Suppressor macrophage treated with lipopolysaccharide for 1 hour (primary cell): Measurements from ENCODE around the gene BMPR1A.
"Not testable (repeated sequence)": the region's sequence is repeated elsewhere in the genome, so short reads cannot be mapped to it uniquely, and the experiment has no call there.

Experiments used
- DNase-seq, 3 donors: peaks; one replicate each; pipeline ENCODE4 v3.0.0-alpha.2; 2020 to 2022

The BMPR1A gene

DNA sequence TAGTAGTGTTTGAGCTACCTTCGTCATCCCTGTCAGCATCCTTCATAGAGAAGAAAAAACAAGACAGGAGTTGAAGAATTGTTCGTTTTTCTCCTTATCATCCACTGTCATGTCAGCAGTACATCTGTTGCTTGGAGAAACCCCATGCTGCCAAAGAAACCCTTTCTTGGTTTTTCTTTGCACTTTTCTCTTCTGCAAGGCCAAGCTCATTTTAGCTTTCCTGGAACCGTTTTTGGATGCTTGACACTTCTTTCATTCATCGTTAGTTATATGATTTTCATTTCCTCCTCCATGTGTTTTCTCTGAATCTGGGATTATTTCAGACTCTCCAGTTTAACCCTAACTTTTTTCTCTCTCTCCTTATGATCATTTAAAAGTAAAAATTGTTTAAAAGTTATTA lies 142.1 kb downstream of the BMPR1A start:
- no peak for DNase-seq

DNA sequence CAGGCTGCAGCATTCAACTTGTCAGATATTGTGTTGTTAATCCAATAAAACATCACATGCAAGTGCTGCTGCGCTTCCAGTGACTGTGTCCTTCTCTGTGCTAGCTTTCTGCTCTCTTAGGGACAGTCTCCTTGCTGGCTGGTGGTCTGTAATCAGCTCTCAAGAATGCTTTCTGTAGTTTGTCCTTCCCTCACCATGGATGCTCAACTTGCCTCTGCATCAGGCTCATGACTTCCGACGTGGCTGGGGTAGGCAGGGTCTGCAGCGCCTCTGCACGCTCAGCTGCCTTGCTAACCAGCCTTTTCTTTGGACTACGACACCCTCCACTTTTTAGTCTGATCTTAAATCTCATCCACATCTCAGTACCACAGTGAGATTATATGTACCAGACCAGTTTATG lies 142.7 kb downstream of the BMPR1A start:
- DNase-seq = no peak

- peak; percentile 69 to 81 (median 80) for DNase-seq
Measured at GRCh38 chr10:86899670-86900276, 143.4 kb downstream of the BMPR1A start.

- DNase-seq = no peak
Measured at GRCh38 chr10:86900955-86901354, 144.5 kb downstream of the BMPR1A start.

GRCh38 chr10:86904600-86904999 lies 148.2 kb downstream of the BMPR1A start:
- DNase-seq = no peak

DNA sequence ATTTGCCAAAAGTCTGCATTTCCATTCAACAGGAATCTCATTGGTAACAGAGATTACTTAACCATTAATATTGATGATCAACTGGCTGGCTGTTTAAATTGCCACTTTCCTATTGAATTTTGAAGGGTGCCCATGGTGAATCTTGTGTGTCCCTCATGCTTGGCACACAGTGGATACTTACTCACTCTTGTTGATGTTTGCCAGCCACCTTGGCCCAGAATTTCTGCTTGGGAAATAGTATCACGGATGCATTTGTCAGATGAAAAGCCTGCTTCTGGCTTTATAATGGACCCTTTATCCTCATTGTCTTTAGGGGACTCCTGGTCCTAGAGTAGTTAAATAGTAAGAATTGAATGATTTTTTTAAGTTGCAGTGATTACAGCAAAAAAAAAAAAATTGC lies 149.0 kb downstream of the BMPR1A start:
- DNase-seq = no peak

DNA sequence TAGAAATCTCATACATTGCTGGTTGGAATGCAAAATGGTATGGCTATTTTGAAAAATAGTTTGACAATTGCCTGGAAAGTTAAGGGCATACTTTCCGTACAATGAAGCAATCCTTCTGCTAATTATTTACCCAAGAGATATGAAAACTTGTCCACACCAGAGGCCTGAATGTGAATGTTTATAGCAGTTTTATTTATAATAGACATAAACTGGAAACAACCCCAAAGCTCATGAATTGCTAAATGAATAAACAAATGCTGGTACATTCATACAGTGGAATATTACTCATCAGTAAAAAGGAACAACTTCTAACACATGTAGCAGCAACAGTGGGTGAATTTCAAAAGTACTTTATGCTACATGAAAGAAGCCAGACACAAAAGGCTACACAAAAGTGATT lies 158.3 kb downstream of the BMPR1A start:
- no peak for DNase-seq

DNA sequence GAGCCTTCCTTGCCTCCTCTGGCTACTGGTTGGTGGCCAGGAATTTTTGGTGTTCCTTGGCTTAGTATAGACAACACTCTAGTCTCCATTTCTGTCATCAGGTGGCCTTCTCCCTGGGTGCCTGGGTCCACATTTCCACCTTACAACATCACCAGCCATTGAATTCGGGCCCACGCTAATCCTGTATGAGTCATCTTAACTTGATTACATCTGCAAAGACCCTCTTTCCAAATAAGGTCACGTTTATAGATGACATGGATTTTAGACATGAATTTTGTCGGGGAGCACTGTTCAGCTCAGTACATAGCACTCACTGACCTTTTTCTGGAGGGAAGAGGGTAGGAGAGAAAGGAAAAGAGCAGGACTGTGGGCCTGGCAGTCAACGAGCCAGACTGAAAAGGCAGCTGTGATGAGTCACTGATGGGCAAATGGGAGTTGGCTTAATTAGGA lies 161.6 kb downstream of the BMPR1A start:
- DNase-seq = no peak

DNA sequence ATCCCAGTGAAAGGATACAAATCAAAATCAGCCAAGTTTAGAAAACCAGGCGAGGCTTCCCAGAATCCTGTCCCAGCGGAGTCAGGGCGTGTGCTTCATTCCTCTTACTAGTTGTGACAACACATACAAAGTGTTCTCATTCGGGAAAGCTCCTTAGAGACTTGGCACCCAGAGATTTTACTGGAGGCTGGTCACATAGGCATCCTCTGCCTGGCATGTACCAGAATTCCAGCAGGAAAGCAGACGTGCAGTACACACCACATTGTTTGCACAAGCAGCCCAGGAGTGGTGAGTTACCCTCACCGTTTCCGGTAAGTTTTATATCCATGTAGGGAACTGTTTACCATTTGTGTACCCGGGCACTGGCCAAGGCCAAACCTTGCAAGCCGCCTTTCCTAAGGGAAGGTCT lies 166.1 kb downstream of the BMPR1A start:
- DNase-seq = no peak

- no peak for DNase-seq
Measured at GRCh38 chr10:86929468-86930380, 173.3 kb downstream of the BMPR1A start.

- no peak for DNase-seq
Measured at GRCh38 chr10:86931872-86932271, 175.5 kb downstream of the BMPR1A start.

- DNase-seq = no peak
Measured at GRCh38 chr10:86932674-86933073, 176.3 kb downstream of the BMPR1A start.

- not testable (repeated sequence) for DNase-seq
Measured at GRCh38 chr10:86934162-86934711, 177.8 kb downstream of the BMPR1A start.

DNA sequence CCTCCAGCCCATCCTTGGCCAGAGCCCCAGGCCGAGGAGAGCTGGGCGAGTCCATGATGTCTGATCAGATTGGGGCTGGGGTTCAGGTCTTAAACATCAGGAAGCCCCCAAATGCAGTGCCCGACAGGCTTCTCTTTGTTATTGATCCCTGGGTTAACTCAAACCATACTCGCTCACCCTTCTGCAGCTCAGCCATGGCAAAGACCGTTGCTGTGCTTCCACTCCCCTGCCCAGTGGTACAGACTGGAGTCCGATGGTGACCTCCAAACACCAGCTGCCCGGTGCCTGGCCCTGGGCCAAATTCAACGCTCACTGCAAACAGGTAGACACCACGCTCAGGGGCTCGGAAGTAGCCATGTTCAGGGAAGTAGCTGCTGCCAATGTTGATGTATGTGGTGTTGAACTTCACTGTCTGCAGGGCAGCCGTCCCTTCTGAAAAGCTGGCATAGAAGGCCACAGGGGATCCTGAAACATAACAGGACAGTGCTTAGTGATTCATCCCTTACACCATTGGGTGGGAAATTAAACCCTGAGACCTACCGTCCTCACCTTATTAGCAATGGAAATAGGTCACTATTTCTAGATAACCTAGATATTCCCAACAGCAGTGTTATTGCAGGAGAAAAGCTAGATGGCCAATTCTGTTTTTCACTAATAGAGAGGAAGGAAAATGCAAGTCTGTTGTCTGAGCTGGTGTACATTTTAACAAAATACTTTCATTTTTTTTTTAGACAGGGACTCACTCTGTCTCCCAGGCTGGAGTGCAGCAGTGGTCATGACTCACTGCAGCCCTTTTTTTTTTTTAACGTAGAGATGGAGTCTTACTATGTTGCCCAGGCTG lies 180.5 kb downstream of the BMPR1A start:
- no peak for DNase-seq

- DNase-seq = no peak
Measured at GRCh38 chr10:86937502-86938154, 181.2 kb downstream of the BMPR1A start.

GRCh38 chr10:86938260-86938659 lies 181.8 kb downstream of the BMPR1A start:
- DNase-seq = no peak

- DNase-seq = not testable (repeated sequence)
Measured at GRCh38 chr10:86940076-86940475, 183.7 kb downstream of the BMPR1A start.

DNA sequence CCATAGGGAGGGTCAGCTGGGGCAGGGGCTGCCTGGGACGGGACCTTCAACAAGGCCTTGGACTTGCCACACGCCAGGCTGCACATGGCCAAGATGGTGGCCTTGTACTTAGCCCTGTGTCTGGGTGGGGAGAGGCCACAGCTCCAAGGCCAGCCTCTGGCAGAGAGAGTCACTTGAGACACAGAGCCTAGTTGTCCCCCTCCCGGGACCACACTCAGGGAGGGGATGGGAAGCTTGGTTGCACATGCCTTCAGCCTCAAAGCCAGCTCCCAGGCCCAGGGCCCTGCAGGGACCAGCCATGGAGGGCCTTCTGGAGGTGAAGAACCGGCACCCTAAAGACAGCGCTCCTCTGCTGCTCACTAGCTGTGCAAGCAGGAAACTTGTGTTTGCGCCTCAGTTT lies 184.3 kb downstream of the BMPR1A start:
- DNase-seq = no peak

DNA sequence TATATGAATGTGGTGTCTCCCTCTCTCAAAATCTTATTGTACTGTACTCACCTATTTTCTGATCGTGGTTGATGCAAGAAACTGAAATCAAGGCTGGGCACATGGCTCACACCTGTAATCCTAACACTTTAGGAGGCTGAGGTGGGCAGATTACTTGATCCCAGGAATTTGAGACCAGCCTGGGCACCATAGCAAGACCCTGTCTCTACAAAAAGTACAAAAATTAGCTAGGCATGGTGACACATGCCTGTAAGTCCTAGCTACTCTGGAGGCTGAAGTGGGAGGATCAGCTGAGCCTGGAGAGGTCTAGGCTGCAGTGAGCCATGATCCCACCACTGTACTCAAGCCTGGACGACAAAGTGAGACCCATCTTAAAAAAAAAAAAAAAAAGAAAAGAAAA lies 185.0 kb downstream of the BMPR1A start:
- no peak for DNase-seq

DNA sequence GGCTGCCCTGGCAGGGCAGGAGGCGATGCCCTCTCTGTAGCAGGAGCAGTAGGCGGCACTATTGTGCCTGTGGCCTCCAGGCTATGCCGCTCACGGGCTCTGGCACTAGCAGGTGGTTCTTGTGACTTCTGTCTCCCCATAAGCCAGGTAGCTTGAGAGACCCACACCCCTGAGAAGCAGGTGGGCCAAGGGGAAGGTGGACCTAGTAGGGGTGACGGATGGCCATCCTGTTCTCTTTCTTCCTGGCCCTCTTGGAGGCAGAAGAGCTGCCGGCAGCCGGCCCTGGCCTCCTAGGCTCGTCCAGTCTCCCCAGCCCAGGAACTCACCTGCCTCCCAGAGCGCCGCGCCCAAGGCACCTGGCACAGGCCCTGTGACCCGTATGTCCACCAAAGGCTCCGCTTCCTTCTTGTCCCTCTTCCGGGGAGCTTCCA lies 185.6 kb downstream of the BMPR1A start:
- DNase-seq = no peak

GRCh38 chr10:86942441-86943315 lies 186.3 kb downstream of the BMPR1A start:
- DNase-seq = no peak
